ENCODE results near the gene DNM3.

Gene DNM3

DNA sequence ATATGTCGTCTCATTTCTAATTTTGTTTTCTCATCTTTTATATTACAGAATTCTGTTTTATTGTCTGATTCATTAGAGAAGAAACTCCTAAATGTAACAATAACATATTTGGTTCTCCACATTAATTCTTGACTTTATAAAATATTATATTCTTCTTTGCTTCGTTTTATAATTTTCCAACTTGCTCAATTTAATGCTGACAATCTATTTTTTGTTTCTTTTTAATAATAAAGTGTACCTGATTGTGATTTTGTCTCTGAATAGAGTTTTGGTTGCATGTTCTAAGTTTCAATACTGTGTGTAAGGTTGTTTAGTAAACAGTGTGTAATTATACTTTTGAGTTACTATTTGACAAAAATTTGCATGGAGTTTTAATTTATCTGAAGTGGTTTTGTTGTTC lies 448.1 kb downstream of the DNM3 start:
- Histone ChIP-seq H3K27ac (ENCODE audit: low read depth, low read length) (no peak overlapping the region), H3K9ac (ENCODE audit: low read length) (no peak overlapping the region)
- no peak for TF ChIP-seq EZH2phosphoT487 (conservative IDR thresholded peaks at IDR 0.05; ENCODE audit: low read length)
- TF ChIP-seq, protein P1, sequence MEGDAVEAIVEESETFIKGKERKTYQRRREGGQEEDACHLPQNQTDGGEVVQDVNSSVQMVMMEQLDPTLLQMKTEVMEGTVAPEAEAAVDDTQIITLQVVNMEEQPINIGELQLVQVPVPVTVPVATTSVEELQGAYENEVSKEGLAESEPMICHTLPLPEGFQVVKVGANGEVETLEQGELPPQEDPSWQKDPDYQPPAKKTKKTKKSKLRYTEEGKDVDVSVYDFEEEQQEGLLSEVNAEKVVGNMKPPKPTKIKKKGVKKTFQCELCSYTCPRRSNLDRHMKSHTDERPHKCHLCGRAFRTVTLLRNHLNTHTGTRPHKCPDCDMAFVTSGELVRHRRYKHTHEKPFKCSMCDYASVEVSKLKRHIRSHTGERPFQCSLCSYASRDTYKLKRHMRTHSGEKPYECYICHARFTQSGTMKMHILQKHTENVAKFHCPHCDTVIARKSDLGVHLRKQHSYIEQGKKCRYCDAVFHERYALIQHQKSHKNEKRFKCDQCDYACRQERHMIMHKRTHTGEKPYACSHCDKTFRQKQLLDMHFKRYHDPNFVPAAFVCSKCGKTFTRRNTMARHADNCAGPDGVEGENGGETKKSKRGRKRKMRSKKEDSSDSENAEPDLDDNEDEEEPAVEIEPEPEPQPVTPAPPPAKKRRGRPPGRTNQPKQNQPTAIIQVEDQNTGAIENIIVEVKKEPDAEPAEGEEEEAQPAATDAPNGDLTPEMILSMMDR (IDR thresholded peaks at IDR 0.05; ENCODE audit: insufficient read depth, low read length, poor library complexity, severe bottlenecking) = no peak

DNA sequence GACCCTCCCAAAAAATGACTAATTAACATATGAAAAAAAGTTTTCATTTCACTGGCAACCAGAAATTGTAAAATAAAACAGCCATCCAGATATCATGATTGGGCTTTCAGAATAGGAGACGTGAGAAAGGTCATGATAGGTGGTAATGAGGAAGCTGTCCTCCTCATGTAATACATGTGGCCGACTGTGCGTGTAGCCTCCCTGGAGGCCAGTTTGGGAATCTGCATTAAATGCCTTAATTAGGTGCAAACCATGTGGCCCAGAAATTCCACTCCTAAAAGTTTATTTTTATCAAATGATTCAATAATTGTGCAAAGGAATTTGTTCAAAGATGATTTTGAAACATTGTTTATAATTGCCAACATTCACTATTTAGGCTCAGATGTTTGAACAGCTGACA lies 451.5 kb downstream of the DNM3 start:
- H4K20me1 ChIP-seq (ENCODE audit: low read depth, low read length) = no peaks in the 10 kb centered on the region
- no peak overlapping the region for H3K4me2 ChIP-seq (ENCODE audit: low read depth, low read length, poor library complexity, severe bottlenecking)
- H3F3A ChIP-seq (ENCODE audit: insufficient read depth) = no peaks in the 10 kb centered on the region
- no peaks in the 10 kb centered on the region for H3K79me2 ChIP-seq (ENCODE audit: insufficient read depth, low read length)
- H3K4me3 ChIP-seq (ENCODE audit: insufficient read depth, low read length, poor library complexity, severe bottlenecking) = no peak overlapping the region
- no peaks in the 10 kb centered on the region for H3K27me3 ChIP-seq (ENCODE audit: low read length)
- TF ChIP-seq EZH2phosphoT487 (conservative IDR thresholded peaks at IDR 0.05; ENCODE audit: low read length) = no peak
- TF ChIP-seq, protein P1 (IDR thresholded peaks at IDR 0.05; ENCODE audit: insufficient read depth, low read length, poor library complexity, severe bottlenecking) = no peak
- no peaks in the 10 kb centered on the region for H3K9me3 ChIP-seq (ENCODE audit: insufficient read depth, low read length)
- no peak overlapping the region for H2AFZ ChIP-seq (ENCODE audit: low read depth, low read length, severe bottlenecking)
- no peak overlapping the region for H3K9ac ChIP-seq (ENCODE audit: low read length)
- H3K36me3 ChIP-seq (ENCODE audit: low read length) = no peaks in the 10 kb centered on the region
- no peak overlapping the region for H3K27ac ChIP-seq (ENCODE audit: low read depth, low read length)
- no peaks in the 10 kb centered on the region for H3K9me2 ChIP-seq (replicated peaks; ENCODE audit: insufficient read depth, low read length)

More for the DNA sequence above, 448.1 kb downstream of the DNM3 start:
- H3K36me3 ChIP-seq (ENCODE audit: low read length) = no peaks in the 10 kb centered on the region
- H3K4me3 ChIP-seq (ENCODE audit: insufficient read depth, low read length, poor library complexity, severe bottlenecking) = no peak overlapping the region
- no peaks in the 10 kb centered on the region for H3K9me3 ChIP-seq (ENCODE audit: insufficient read depth, low read length)
- no peaks in the 10 kb centered on the region for H3K9me2 ChIP-seq (replicated peaks; ENCODE audit: insufficient read depth, low read length)
- H2AFZ ChIP-seq (ENCODE audit: low read depth, low read length, severe bottlenecking) = no peak overlapping the region
- H3F3A ChIP-seq (ENCODE audit: insufficient read depth) = no peaks in the 10 kb centered on the region
- no peak overlapping the region for H3K4me2 ChIP-seq (ENCODE audit: low read depth, low read length, poor library complexity, severe bottlenecking)
- no peaks in the 10 kb centered on the region for H4K20me1 ChIP-seq (ENCODE audit: low read depth, low read length)
- no peaks in the 10 kb centered on the region for H3K79me2 ChIP-seq (ENCODE audit: insufficient read depth, low read length)
- H3K27me3 ChIP-seq (ENCODE audit: low read length) = no peaks in the 10 kb centered on the region

DNA sequence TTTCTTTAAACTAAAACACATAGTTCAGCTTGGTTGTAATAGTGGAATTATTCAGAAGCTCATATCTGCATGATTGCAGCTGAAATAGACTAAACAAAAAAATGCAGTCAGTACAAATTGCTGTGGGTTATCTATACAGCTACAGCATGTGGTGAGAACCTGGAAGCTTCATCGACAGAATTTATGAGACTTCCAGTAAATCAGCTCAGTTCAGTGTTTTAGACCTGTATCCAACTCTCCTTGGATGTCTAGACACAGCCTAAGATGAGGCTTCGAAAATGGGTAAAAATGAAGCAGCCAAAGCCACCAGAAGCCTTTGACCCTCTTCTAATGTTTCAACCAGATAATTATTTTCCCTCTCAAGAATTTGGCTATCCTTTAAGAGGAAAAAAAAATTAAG lies 452.1 kb downstream of the DNM3 start:
- H2AFZ ChIP-seq (ENCODE audit: low read depth, low read length, severe bottlenecking) = no peak overlapping the region
- no peak overlapping the region for H3K27ac ChIP-seq (ENCODE audit: low read depth, low read length)
- H3K9me3 ChIP-seq (ENCODE audit: insufficient read depth, low read length) = no peaks in the 10 kb centered on the region
- TF ChIP-seq, protein P1 (IDR thresholded peaks at IDR 0.05; ENCODE audit: insufficient read depth, low read length, poor library complexity, severe bottlenecking) = no peak
- no peak for TF ChIP-seq EZH2phosphoT487 (conservative IDR thresholded peaks at IDR 0.05; ENCODE audit: low read length)
- H3K27me3 ChIP-seq (ENCODE audit: low read length) = no peaks in the 10 kb centered on the region
- H3K4me3 ChIP-seq (ENCODE audit: insufficient read depth, low read length, poor library complexity, severe bottlenecking) = no peak overlapping the region
- no peaks in the 10 kb centered on the region for H3F3A ChIP-seq (ENCODE audit: insufficient read depth)
- no peaks in the 10 kb centered on the region for H4K20me1 ChIP-seq (ENCODE audit: low read depth, low read length)
- H3K79me2 ChIP-seq (ENCODE audit: insufficient read depth, low read length) = no peaks in the 10 kb centered on the region
- H3K9me2 ChIP-seq (replicated peaks; ENCODE audit: insufficient read depth, low read length) = no peaks in the 10 kb centered on the region
- H3K4me2 ChIP-seq (ENCODE audit: low read depth, low read length, poor library complexity, severe bottlenecking) = no peak overlapping the region
- H3K36me3 ChIP-seq (ENCODE audit: low read length) = no peaks in the 10 kb centered on the region
- H3K9ac ChIP-seq (ENCODE audit: low read length) = no peak overlapping the region
